H9 (cell line): ENCODE results near the gene GAK. TPM values are rescaled to one million over a fixed set of nuclear protein-coding genes. Genes with fewer than 3 reads are reported as not detected.

Experiments
- DNase-seq: peaks from one replicate; pipeline ENCODE4 v3.0.0-alpha.2; 2017
- H2AFZ ChIP-seq: one replicate; pipeline ENCODE4 v1.6.1; 2013; ENCODE audit warnings: mild to moderate bottlenecking, low read length, control low read depth, moderate library complexity
- H2AK5ac ChIP-seq: 2 replicates; pipeline ENCODE4 v1.6.1; 2013; ENCODE audit warnings: low read length, control low read depth, mixed read lengths; ENCODE audit not compliant: insufficient read length
- H2BK120ac ChIP-seq: one replicate; pipeline ENCODE4 v1.6.1; 2013; ENCODE audit warnings: low read depth, mild to moderate bottlenecking, low read length, control low read depth, inconsistent platforms; ENCODE audit not compliant: poor library complexity, severe bottlenecking
- H2BK12ac ChIP-seq: 2 replicates; pipeline ENCODE4 v1.6.1; 2013; ENCODE audit warnings: low read length, control low read depth, mixed read lengths, low read depth; ENCODE audit not compliant: insufficient read length
- H2BK15ac ChIP-seq: 2 replicates; pipeline ENCODE4 v1.6.1; 2013; ENCODE audit warnings: low read depth, low read length, control low read depth
- H2BK20ac ChIP-seq: one replicate; pipeline ENCODE4 v1.6.1; 2013; ENCODE audit warnings: low read depth, mild to moderate bottlenecking, low read length, control low read depth, inconsistent platforms; ENCODE audit not compliant: poor library complexity, severe bottlenecking
- H2BK5ac ChIP-seq: 2 replicates; pipeline ENCODE4 v1.6.1; 2013; ENCODE audit warnings: low read length, control low read depth, mixed read lengths; ENCODE audit not compliant: insufficient read length
- H3K14ac ChIP-seq: 2 replicates; pipeline ENCODE4 v1.6.1; 2013; ENCODE audit warnings: low read length, control low read depth; ENCODE audit not compliant: insufficient read depth
- H3K18ac ChIP-seq: 2 replicates; pipeline ENCODE4 v1.6.1; 2013; ENCODE audit warnings: low read depth, mild to moderate bottlenecking, mixed read lengths, low read length, control low read depth; ENCODE audit not compliant: insufficient read length
- H3K23ac ChIP-seq: 2 replicates; pipeline ENCODE4 v1.6.1; 2013; ENCODE audit warnings: low read length, control low read depth, mixed read lengths, low read depth; ENCODE audit not compliant: insufficient read length
- H3K23me2 ChIP-seq: 2 replicates; pipeline ENCODE4 v1.6.1; 2013; ENCODE audit warnings: low read depth, mild to moderate bottlenecking, mixed read lengths, low read length, control low read depth; ENCODE audit not compliant: insufficient read length, poor library complexity, severe bottlenecking
- H3K27ac ChIP-seq: 2 replicates; pipeline ENCODE4 v1.5.1; 2013; ENCODE audit warnings: low read length, control low read depth, mixed read lengths, low read depth; ENCODE audit not compliant: insufficient read length
- H3K27me3 ChIP-seq: 2 replicates; pipeline ENCODE4 v1.6.1; 2013; ENCODE audit warnings: low read length, control low read depth, inconsistent platforms; ENCODE audit not compliant: insufficient read depth
- H3K4ac ChIP-seq: 2 replicates; pipeline ENCODE4 v1.6.1; 2013; ENCODE audit warnings: low read depth, mild to moderate bottlenecking, control low read depth, inconsistent platforms, low read length, moderate library complexity
- H3K4me1 ChIP-seq: 2 replicates; pipeline ENCODE4 v1.6.1; 2013; ENCODE audit warnings: low read length, control low read depth, inconsistent platforms; ENCODE audit not compliant: insufficient read depth
- H3K4me2 ChIP-seq: 2 replicates; pipeline ENCODE4 v1.6.1; 2013; ENCODE audit warnings: low read length, control low read depth, mixed read lengths; ENCODE audit not compliant: insufficient read length, insufficient read depth
- H3K56ac ChIP-seq: 2 replicates; pipeline ENCODE4 v1.6.1; 2013; ENCODE audit warnings: low read depth, mild to moderate bottlenecking, mixed read lengths, low read length, control low read depth; ENCODE audit not compliant: insufficient read length
- H3K79me1 ChIP-seq: 2 replicates; pipeline ENCODE4 v1.6.1; 2013; ENCODE audit warnings: low read depth, mild to moderate bottlenecking, moderate library complexity, low read length, control low read depth, inconsistent platforms; ENCODE audit not compliant: insufficient read depth, poor library complexity, severe bottlenecking
- H3K79me2 ChIP-seq: 2 replicates; pipeline ENCODE4 v1.6.1; 2013; ENCODE audit warnings: low read length, control low read depth, inconsistent platforms; ENCODE audit not compliant: insufficient read depth
- H3K9ac ChIP-seq: 2 replicates; pipeline ENCODE4 v1.6.1; 2013; ENCODE audit warnings: low read length, control low read depth, mixed read lengths; ENCODE audit not compliant: insufficient read length; ENCODE audit errors: extremely low read depth
- H3K9me3 ChIP-seq: one replicate; pipeline ENCODE4 v1.6.1; 2013; ENCODE audit warnings: low read depth, low read length, inconsistent platforms; ENCODE audit not compliant: control insufficient read depth
- H3T11ph ChIP-seq: one replicate; pipeline ENCODE4 v1.6.1; 2013; ENCODE audit warnings: mild to moderate bottlenecking, low read length, control low read depth, inconsistent platforms
- H4K20me1 ChIP-seq: one replicate; pipeline ENCODE4 v1.6.1; 2013; ENCODE audit not compliant: control insufficient read depth, insufficient read length, insufficient read depth
- H4K5ac ChIP-seq: 2 replicates; pipeline ENCODE4 v1.6.1; 2013; ENCODE audit warnings: low read depth, mild to moderate bottlenecking, mixed read lengths, low read length, control low read depth; ENCODE audit not compliant: insufficient read length
- H4K8ac ChIP-seq: replicated peaks from 2 replicates; pipeline ENCODE4 v1.6.1; 2013; ENCODE audit warnings: low read length, control low read depth, mixed read lengths, low read depth; ENCODE audit not compliant: insufficient read length
- H4K91ac ChIP-seq: 2 replicates; pipeline ENCODE4 v1.6.1; 2013; ENCODE audit warnings: low read depth, mild to moderate bottlenecking, moderate library complexity, mixed read lengths, low read length, control low read depth; ENCODE audit not compliant: insufficient read length
- H3K27ac Mint-ChIP-seq, 3 experiments: 2 replicates in 2 of 3; 3 replicates in 1 of 3; pipeline ENCODE4 v1.8.0; 2020 to 2021; ENCODE audit warnings: mixed read lengths in 3 of 3, mild to moderate bottlenecking in 1 of 3, moderate library complexity in 1 of 3
- H3K27me3 Mint-ChIP-seq: 2 replicates; pipeline ENCODE4 v1.8.0; 2021; ENCODE audit warnings: low read depth, mild to moderate bottlenecking, moderate library complexity, mixed read lengths
- H3K36me3 Mint-ChIP-seq, 3 experiments: 2 replicates in 2 of 3; 3 replicates in 1 of 3; pipeline ENCODE4 v1.8.0; 2020 to 2021; ENCODE audit warnings: low read depth in 3 of 3, mixed read lengths in 3 of 3; ENCODE audit not compliant: insufficient read depth in 1 of 3
- H3K4me1 Mint-ChIP-seq, 2 experiments: 2 replicates each; pipeline ENCODE4 v1.8.0; 2020; ENCODE audit warnings: mixed read lengths in 2 of 2
- H3K4me3 Mint-ChIP-seq, 2 experiments: 2 replicates in 1 of 2; 3 replicates in 1 of 2; pipeline ENCODE4 v1.8.0; 2020 to 2021; ENCODE audit warnings: mild to moderate bottlenecking in 2 of 2, mixed read lengths in 2 of 2, moderate library complexity in 1 of 2
- H3K9me3 Mint-ChIP-seq, 2 experiments: 2 replicates in 1 of 2; 3 replicates in 1 of 2; pipeline ENCODE4 v1.8.0; 2020; ENCODE audit warnings: mild to moderate bottlenecking in 2 of 2, mixed read lengths in 2 of 2, moderate library complexity in 1 of 2
- CTCF ChIP-seq: fragments of 200-600 bp; sonication (generic); conservative IDR thresholded peaks from 3 replicates; pipeline ENCODE4 v1.8.0; 2021; ENCODE audit warnings: antibody characterized with exemption, mild to moderate bottlenecking
- WGBS: extraction: QIAGEN DNeasy Blood & Tissue Kit; methylation state at CpG from one replicate; pipeline ENCODE4 v1.1.7; 2013; ENCODE audit warnings: missing lambda C conversion rate, low lambda C conversion rate, mixed read lengths; ENCODE audit not compliant: insufficient read length; ENCODE audit errors: extremely low coverage; 5-methylcytosine and 5-hydroxymethylcytosine counted together
- total RNA-seq: library from RNA; stranded (reverse); gene quantifications from 2 replicates; pipeline ENCODE4 v1.2.1, GENCODE V29; 2021

Gene GAK
- total RNA-seq, 1 experiment from 2014 or later: 80.7 TPM

- Histone ChIP-seq H2BK5ac (no peak overlapping the region), H3K4ac (no peak overlapping the region), H2AFZ (no peak overlapping the region), H3K18ac (no peak overlapping the region), H4K8ac (no peak overlapping the region), H3K4me2 (no peak overlapping the region), H2BK120ac (no peak overlapping the region), H2AK5ac (no peak overlapping the region), H3K4me1 (no peaks in the 10 kb centered on the region), H3T11ph (no peak overlapping the region), H3K14ac (no peak overlapping the region), H3K9ac (no peak overlapping the region), H3K79me1 (peaks cover 9% of the 10 kb centered on the region), H4K5ac (no peak overlapping the region), H3K9me3 (no peaks in the 10 kb centered on the region), H2BK20ac (no peak overlapping the region), H4K20me1 (no peaks in the 10 kb centered on the region), H2BK15ac (no peak overlapping the region), H3K27me3 (no peaks in the 10 kb centered on the region), H3K23ac (no peak overlapping the region), H3K23me2 (no peaks in the 10 kb centered on the region), H4K91ac (no peak overlapping the region), H2BK12ac (no peak overlapping the region), H3K27ac (no peak overlapping the region), H3K56ac (no peak overlapping the region), H3K79me2 (peaks cover 17% of the 10 kb centered on the region; the same call in 1 of the 2 replicates)
- no peak for TF ChIP-seq CTCF
- Mint-ChIP-seq H3K4me3 (no peak overlapping the region), H3K27ac (no peak overlapping the region), H3K4me1 (no peaks in the 10 kb centered on the region; a peak in 1 of 4 replicates), H3K27me3 (no peaks in the 10 kb centered on the region), H3K36me3 (peaks cover 0 to 2% (median 0%) of the 10 kb centered on the region in 3 experiments; a peak in 2 of 7 replicates), H3K9me3 (no peaks in the 10 kb centered on the region)
- WGBS: no CpG with 5 or more reads among the region's 2 CpGs
- no peak for DNase-seq
Observed at GRCh38 chr4:917992-918391, 14.1 kb downstream of the GAK start.
